Daoy (cell line): ENCODE results near the gene LRRC15. TPM values are rescaled to one million over a fixed set of nuclear protein-coding genes. Genes with fewer than 3 reads are reported as not detected.

Experiments
- DNase-seq: peaks from one replicate; pipeline ENCODE4 v3.0.0-alpha.2; 2015; ENCODE audit warnings: low read depth
- total RNA-seq: library from RNA; depleted of rRNA; stranded (reverse); fragments of >200 nt; shearing (Covaris generic); gene quantifications from 2 replicates; pipeline ENCODE4 v1.2.3, GENCODE V29; 2014; rRNA removed

LRRC15 gene
- 2.0 and 2.9 TPM in 2 replicates for total RNA-seq

DNA sequence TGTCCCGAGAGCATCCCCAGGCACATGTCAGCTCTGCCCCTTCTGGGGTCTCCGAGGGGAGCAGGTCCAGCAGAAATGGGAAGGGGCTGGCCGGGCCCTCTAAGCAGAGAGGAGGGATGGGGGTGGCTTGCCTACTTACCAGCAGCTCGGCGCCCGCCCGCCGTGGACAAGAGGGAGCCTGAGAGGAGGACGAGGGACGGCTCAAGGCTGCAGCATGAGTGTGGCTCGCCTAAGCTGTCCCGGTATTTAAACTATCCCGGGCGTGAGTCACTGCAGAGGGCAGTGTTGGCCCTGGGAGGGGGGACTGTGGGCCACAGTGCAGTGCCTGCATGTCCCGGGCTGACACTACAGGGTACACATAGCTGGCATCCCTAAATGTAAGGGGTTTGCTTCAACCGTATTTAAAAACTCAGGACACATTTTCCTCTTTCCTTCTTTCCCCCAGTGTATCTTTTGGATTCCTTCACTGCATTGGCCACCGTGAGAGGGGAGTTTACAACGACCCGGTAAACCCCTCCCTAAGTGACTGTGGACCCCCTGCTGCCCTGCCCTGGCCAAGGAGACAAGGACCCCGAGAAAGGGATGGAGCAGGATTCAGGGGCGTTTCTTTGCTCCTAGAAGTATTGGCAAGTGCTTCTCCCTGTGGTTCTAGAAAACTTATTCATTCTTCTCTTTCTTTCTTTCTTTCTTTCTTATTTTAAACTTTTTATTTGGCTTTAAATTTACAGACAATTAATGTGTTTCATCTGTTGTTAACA lies at the start of gene LRRC15:
Gene LRRC15 (minus strand): TSS at position 222 of the 758 bp plus-strand sequence. CDS start 8,700 bp downstream, outside the sequence.
- peak; percentile 77 for DNase-seq

DNA sequence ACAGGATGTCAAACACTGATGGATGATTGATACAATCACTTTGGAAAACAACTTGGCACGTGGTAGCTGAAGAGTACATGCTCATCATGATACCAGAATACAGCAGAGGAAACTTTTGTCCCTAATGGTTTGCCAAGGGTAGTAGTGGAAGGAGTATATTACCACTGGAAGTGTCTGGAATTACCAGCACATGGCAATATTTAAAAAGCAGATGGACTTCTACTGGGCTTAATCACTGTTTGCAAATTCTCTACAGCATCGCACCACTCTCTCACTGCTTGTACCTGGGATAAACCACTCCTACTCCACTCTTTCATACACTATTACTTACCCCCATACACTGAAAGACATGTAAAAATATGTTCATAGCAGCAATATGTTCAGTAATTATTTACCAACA lies 49.1 kb upstream of the LRRC15 start:
- DNase-seq = no peak

- no peak for DNase-seq
Measured at GRCh38 chr3:194407423-194407822, 37.9 kb upstream of the LRRC15 start.

- no peak for DNase-seq
Measured at GRCh38 chr3:194405766-194406165, 36.2 kb upstream of the LRRC15 start.

DNA sequence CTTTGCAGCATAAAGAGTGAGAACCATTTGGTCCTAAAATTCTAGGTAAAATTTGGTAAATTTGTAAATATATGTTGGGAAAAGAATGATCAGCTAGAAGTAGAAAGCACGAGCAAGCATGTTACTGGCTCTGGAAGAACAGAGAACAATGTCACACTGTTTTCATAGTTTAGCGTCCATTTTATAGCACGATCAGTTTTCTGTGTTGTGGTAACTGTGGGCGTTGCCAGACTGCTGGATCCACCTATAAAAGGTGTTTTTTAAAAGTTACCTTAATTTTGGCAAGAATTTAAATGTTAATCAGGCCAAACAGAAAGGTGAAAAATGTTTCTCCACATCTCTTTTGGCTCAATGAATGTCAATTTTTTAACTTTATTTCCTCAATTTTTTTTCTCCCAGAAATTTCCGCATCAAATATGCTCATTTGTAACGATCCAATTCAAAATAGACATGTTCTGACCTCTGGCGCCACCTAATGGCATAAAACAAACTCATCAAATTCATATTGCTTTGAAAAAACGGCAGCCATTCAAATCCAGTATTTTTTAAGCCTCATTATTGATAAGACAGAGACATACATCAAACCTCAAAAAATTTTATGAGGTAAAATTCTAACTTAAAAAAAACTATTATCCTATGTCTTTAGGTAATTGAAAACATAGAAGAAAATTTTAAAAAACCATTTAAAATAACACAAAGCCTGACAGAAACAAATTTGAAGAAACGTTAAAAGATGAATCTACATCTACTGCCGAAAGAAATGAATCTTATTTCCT lies 35.0 kb upstream of the LRRC15 start:
- peak; percentile 50 for DNase-seq

DNA sequence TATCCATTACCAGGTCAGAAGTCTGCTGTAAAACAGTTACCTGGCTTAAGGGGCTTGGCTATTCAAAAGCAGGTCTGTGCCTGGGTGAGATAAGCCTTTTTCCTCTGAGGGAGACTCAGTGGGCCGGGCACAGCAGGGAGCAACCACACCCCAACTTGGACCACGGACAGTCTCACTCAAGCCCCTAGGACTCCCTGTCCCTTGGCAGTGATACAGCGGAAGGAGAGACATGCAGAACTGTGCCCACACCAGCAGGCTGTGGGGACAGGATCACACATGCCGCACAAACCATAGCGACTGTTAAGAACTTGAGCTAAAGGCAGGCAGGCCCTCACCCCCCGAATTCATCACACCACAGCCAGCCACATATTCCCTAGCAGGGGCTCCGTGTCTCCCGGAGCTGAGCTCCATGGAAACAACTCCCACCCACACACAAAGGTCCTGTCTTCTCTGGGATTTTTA lies 32.4 kb upstream of the LRRC15 start:
- DNase-seq = no peak

GRCh38 chr3:194401346-194401745 lies 31.8 kb upstream of the LRRC15 start:
- no peak for DNase-seq

- no peak for DNase-seq
Measured at GRCh38 chr3:194399874-194400411, 30.4 kb upstream of the LRRC15 start.

GRCh38 chr3:194399166-194399565 lies 29.6 kb upstream of the LRRC15 start, which contains the start of gene GP5:
TSS of gene GP5 (minus strand) at chr3:194399266. CDS start at chr3:194398282, 984 bp downstream.
- DNase-seq = no peak

GRCh38 chr3:194397757-194398312 lies 28.3 kb upstream of the LRRC15 start:
- DNase-seq = no peak

- no peak for DNase-seq
Measured at GRCh38 chr3:194396859-194397756, 27.6 kb upstream of the LRRC15 start.

GRCh38 chr3:194396539-194396858 lies 27.0 kb upstream of the LRRC15 start:
- no peak for DNase-seq

- no peak for DNase-seq
Measured at GRCh38 chr3:194395778-194396538, 26.4 kb upstream of the LRRC15 start.

GRCh38 chr3:194395212-194395611 lies 25.7 kb upstream of the LRRC15 start:
- DNase-seq = no peak

GRCh38 chr3:194392576-194392975 lies 23.0 kb upstream of the LRRC15 start:
- DNase-seq = no peak

DNA sequence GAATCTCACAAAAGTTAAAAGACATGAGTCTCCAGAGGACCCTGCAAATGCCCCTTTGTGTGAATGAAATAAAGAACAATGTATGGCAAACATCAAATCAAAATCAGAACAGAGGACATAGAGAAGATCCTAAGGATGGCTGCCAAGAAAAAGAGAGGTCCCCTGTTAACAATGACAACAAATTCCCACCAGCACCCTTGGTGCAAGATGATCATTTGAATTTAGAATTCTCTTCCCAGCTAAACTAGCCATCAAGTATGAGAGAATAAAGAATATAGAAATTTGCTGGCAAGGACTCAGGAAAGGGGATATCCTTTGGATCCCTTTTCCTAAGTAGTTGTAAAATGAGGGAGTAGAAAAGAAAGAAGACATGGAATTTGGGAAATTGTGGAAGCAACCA lies 21.3 kb upstream of the LRRC15 start:
- no peak for DNase-seq

DNA sequence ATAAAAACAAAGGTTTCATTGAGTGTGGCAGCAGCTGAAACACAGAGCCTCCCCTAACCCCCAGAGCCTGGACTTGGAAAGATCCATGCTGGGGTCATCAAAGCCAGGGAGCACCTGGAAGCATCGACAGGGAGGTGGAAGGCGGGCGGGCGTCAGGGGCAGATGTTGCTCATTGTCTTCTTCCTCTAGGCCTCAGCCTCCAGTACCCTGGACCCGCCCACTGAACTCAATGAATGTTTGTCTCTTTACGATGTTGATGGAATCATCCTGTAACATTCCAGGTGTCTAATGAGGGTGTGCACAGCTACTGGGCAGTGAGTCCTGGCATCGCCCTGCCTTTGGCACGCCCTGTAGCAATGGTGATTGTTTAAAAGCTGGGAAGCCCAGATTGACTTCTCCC lies 19.7 kb upstream of the LRRC15 start:
- DNase-seq = no peak

DNA sequence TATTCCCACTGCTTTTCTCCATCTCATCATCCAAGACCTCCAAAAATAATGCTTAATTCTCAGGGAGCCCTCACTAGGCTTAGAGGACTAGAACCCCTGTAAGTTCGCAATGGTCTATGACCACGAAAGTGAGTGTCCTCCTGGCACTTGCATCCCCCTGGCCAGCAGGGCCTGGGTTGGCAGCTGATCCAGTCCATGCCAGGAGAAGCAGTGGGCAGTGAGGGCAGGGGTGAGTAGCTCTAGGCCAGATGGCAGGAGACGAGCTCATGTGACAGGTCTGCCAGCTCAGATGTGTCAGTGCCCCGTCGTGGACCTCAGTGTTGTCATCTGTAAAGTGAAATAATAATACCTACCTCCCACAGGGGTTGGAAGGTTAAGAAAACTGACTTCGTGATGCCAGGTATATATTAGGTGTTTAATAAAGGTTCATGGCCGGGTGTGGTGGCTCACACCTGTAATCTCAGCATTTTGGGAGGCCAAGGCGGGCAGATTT lies 18.4 kb upstream of the LRRC15 start:
- DNase-seq = no peak

GRCh38 chr3:194387276-194387675 lies 17.7 kb upstream of the LRRC15 start:
- DNase-seq = no peak

GRCh38 chr3:194386648-194387047 lies 17.1 kb upstream of the LRRC15 start:
- no peak for DNase-seq
